GM21737 (cell line): ENCODE results near the gene POGLUT3.

Experiments
- ATAC-seq: cut with Tn5 transposase; IDR thresholded peaks from one replicate; pipeline ENCODE4 v1.9.1; 2021; ENCODE audit warnings: mild to moderate bottlenecking, moderate library complexity; ENCODE audit not compliant: unreplicated experiment

The POGLUT3 gene

GRCh38 chr11:108501396-108501795 is 3.2 kb upstream of the POGLUT3 start:
- no peak for ATAC-seq

GRCh38 chr11:108500721-108501120 is 2.5 kb upstream of the POGLUT3 start:
- ATAC-seq, result no peak

GRCh38 chr11:108500169-108500568 is 2.0 kb upstream of the POGLUT3 start:
- no peak for ATAC-seq

- ATAC-seq, result no peak
Measured at GRCh38 chr11:108498816-108499408, 728 bp upstream of the POGLUT3 start.

GRCh38 chr11:108497317-108498045 is 703 bp downstream of the POGLUT3 start:
- ATAC-seq, result peak; percentile 54

GRCh38 chr11:108496643-108497256 is 1.4 kb downstream of the POGLUT3 start:
- no peak for ATAC-seq

GRCh38 chr11:108495326-108495725 is 2.9 kb downstream of the POGLUT3 start:
- ATAC-seq, result no peak

- no peak for ATAC-seq
Measured at GRCh38 chr11:108494182-108494581, 4.0 kb downstream of the POGLUT3 start.

GRCh38 chr11:108491936-108492335 is 6.2 kb downstream of the POGLUT3 start:
- no peak for ATAC-seq

GRCh38 chr11:108486828-108487227 is 11.4 kb downstream of the POGLUT3 start:
- ATAC-seq, result no peak

GRCh38 chr11:108486331-108486730 is 11.9 kb downstream of the POGLUT3 start:
- no peak for ATAC-seq

- ATAC-seq, result no peak
Measured at GRCh38 chr11:108483163-108483562, 15.0 kb downstream of the POGLUT3 start.

GRCh38 chr11:108474664-108475463 is 23.3 kb downstream of the POGLUT3 start:
- no peak for ATAC-seq

- no peak for ATAC-seq
Measured at GRCh38 chr11:108472681-108473080, 25.5 kb downstream of the POGLUT3 start.

- ATAC-seq, result no peak
Measured at GRCh38 chr11:108468478-108468864, 29.7 kb downstream of the POGLUT3 start.

GRCh38 chr11:108467091-108467823 is 30.9 kb downstream of the POGLUT3 start, which contains the start of gene C11orf65:
C11orf65 (minus strand) TSS chr11:108467529; CDS start chr11:108461559, 5,970 bp downstream.
- ATAC-seq, result peak; percentile 100

- ATAC-seq, result no peak
Measured at GRCh38 chr11:108466405-108466804, 31.8 kb downstream of the POGLUT3 start.

GRCh38 chr11:108453207-108453835 is 44.9 kb downstream of the POGLUT3 start:
- ATAC-seq, result no peak
